ENCODE data around the gene NCKIPSD.

Gene NCKIPSD

GRCh38 chr3:48687220-48687678 is 1.5 kb upstream of the NCKIPSD start:
- Histone ChIP-seq H3K36me3 (ENCODE audit: control insufficient read depth, insufficient read depth, low read length) (peaks cover 47% of the 10 kb centered on the region), H3K9me3 (ENCODE audit: control insufficient read depth, low read length) (no peaks in the 10 kb centered on the region), H3K4me3 (ENCODE audit: insufficient read depth, low read depth, low read length) (no peak overlapping the region), H3K4me1 (ENCODE audit: control insufficient read depth, insufficient read depth, low read length) (peaks cover 8% of the 10 kb centered on the region), H3K27ac (ENCODE audit: insufficient read depth, low read depth, low read length, poor library complexity, severe bottlenecking) (no peak overlapping the region), H3K27me3 (ENCODE audit: control insufficient read depth, insufficient read depth, low read length, poor library complexity, severe bottlenecking) (no peaks in the 10 kb centered on the region)
- WGBS, 2 experiments: 63 to 64% methylated on average over 3 of the region's 3 CpGs

GRCh38 chr3:48686538-48687219 is 964 bp upstream of the NCKIPSD start:
- 87 to 90% methylated on average over 8 to 10 of the region's 10 CpGs for WGBS, 2 experiments
- peaks cover 8% of the 10 kb centered on the region for H3K4me1 ChIP-seq (ENCODE audit: control insufficient read depth, insufficient read depth, low read length)
- H3K27ac ChIP-seq (ENCODE audit: insufficient read depth, low read depth, low read length, poor library complexity, severe bottlenecking): no peak overlapping the region
- no peaks in the 10 kb centered on the region for H3K27me3 ChIP-seq (ENCODE audit: control insufficient read depth, insufficient read depth, low read length, poor library complexity, severe bottlenecking)
- no peaks in the 10 kb centered on the region for H3K9me3 ChIP-seq (ENCODE audit: control insufficient read depth, low read length)
- peaks cover 51% of the 10 kb centered on the region for H3K36me3 ChIP-seq (ENCODE audit: control insufficient read depth, insufficient read depth, low read length)
- H3K4me3 ChIP-seq (ENCODE audit: insufficient read depth, low read depth, low read length): no peak overlapping the region

GRCh38 chr3:48685293-48685602 is 467 bp downstream of the NCKIPSD start:
- whole genome bisulfite sequencing, 2 experiments: 9 to 10% methylated on average over 13 of the region's 13 CpGs
- Histone ChIP-seq H3K27ac (ENCODE audit: insufficient read depth, low read depth, low read length, poor library complexity, severe bottlenecking) (no peak overlapping the region), H3K9me3 (ENCODE audit: control insufficient read depth, low read length) (no peaks in the 10 kb centered on the region), H3K4me1 (ENCODE audit: control insufficient read depth, insufficient read depth, low read length) (peaks cover 8% of the 10 kb centered on the region), H3K4me3 (ENCODE audit: insufficient read depth, low read depth, low read length) (peak overlapping the region; percentile 66), H3K27me3 (ENCODE audit: control insufficient read depth, insufficient read depth, low read length, poor library complexity, severe bottlenecking) (no peaks in the 10 kb centered on the region), H3K36me3 (ENCODE audit: control insufficient read depth, insufficient read depth, low read length) (peaks cover 56% of the 10 kb centered on the region)

- peak overlapping the region; percentile 2 for H3K4me3 ChIP-seq (ENCODE audit: insufficient read depth, low read depth, low read length)
- WGBS, 2 experiments: 85 to 88% methylated on average over 7 of the region's 7 CpGs
- peaks cover 59% of the 10 kb centered on the region for H3K36me3 ChIP-seq (ENCODE audit: control insufficient read depth, insufficient read depth, low read length)
- H3K9me3 ChIP-seq (ENCODE audit: control insufficient read depth, low read length): no peaks in the 10 kb centered on the region
- H3K4me1 ChIP-seq (ENCODE audit: control insufficient read depth, insufficient read depth, low read length): peaks cover 8% of the 10 kb centered on the region
- H3K27ac ChIP-seq (ENCODE audit: insufficient read depth, low read depth, low read length, poor library complexity, severe bottlenecking): no peak overlapping the region
- no peaks in the 10 kb centered on the region for H3K27me3 ChIP-seq (ENCODE audit: control insufficient read depth, insufficient read depth, low read length, poor library complexity, severe bottlenecking)
Measured at GRCh38 chr3:48684480-48685143, 1.1 kb downstream of the NCKIPSD start.

GRCh38 chr3:48684054-48684349 is 1.7 kb downstream of the NCKIPSD start:
- Histone ChIP-seq H3K27ac (ENCODE audit: insufficient read depth, low read depth, low read length, poor library complexity, severe bottlenecking) (no peak overlapping the region), H3K27me3 (ENCODE audit: control insufficient read depth, insufficient read depth, low read length, poor library complexity, severe bottlenecking) (no peaks in the 10 kb centered on the region), H3K4me1 (ENCODE audit: control insufficient read depth, insufficient read depth, low read length) (peaks cover 8% of the 10 kb centered on the region), H3K36me3 (ENCODE audit: control insufficient read depth, insufficient read depth, low read length) (peaks cover 58% of the 10 kb centered on the region), H3K9me3 (ENCODE audit: control insufficient read depth, low read length) (no peaks in the 10 kb centered on the region), H3K4me3 (ENCODE audit: insufficient read depth, low read depth, low read length) (no peak overlapping the region)
- 90 to 93% methylated on average over 8 of the region's 8 CpGs for whole genome bisulfite sequencing, 2 experiments

- Histone ChIP-seq H3K27ac (ENCODE audit: insufficient read depth, low read depth, low read length, poor library complexity, severe bottlenecking) (no peak overlapping the region), H3K4me3 (ENCODE audit: insufficient read depth, low read depth, low read length) (no peak overlapping the region), H3K27me3 (ENCODE audit: control insufficient read depth, insufficient read depth, low read length, poor library complexity, severe bottlenecking) (no peaks in the 10 kb centered on the region), H3K4me1 (ENCODE audit: control insufficient read depth, insufficient read depth, low read length) (peaks cover 8% of the 10 kb centered on the region), H3K36me3 (ENCODE audit: control insufficient read depth, insufficient read depth, low read length) (peaks cover 56% of the 10 kb centered on the region), H3K9me3 (ENCODE audit: control insufficient read depth, low read length) (no peaks in the 10 kb centered on the region)
- WGBS, 2 experiments: 95 to 98% methylated on average over 9 of the region's 9 CpGs
Measured at GRCh38 chr3:48682786-48683185, 2.9 kb downstream of the NCKIPSD start.

GRCh38 chr3:48681974-48682610 is 3.6 kb downstream of the NCKIPSD start:
- Histone ChIP-seq H3K4me1 (ENCODE audit: control insufficient read depth, insufficient read depth, low read length) (peaks cover 8% of the 10 kb centered on the region), H3K27ac (ENCODE audit: insufficient read depth, low read depth, low read length, poor library complexity, severe bottlenecking) (no peak overlapping the region), H3K4me3 (ENCODE audit: insufficient read depth, low read depth, low read length) (no peak overlapping the region), H3K27me3 (ENCODE audit: control insufficient read depth, insufficient read depth, low read length, poor library complexity, severe bottlenecking) (no peaks in the 10 kb centered on the region), H3K36me3 (ENCODE audit: control insufficient read depth, insufficient read depth, low read length) (peaks cover 49% of the 10 kb centered on the region), H3K9me3 (ENCODE audit: control insufficient read depth, low read length) (no peaks in the 10 kb centered on the region)
- 97 to 98% methylated on average over 17 of the region's 17 CpGs for WGBS, 2 experiments

GRCh38 chr3:48681541-48681880 is 4.2 kb downstream of the NCKIPSD start:
- no peaks in the 10 kb centered on the region for H3K27me3 ChIP-seq (ENCODE audit: control insufficient read depth, insufficient read depth, low read length, poor library complexity, severe bottlenecking)
- H3K36me3 ChIP-seq (ENCODE audit: control insufficient read depth, insufficient read depth, low read length): peaks cover 49% of the 10 kb centered on the region
- 95 to 97% methylated on average over 7 of the region's 7 CpGs for WGBS, 2 experiments
- no peak overlapping the region for H3K27ac ChIP-seq (ENCODE audit: insufficient read depth, low read depth, low read length, poor library complexity, severe bottlenecking)
- H3K4me1 ChIP-seq (ENCODE audit: control insufficient read depth, insufficient read depth, low read length): peaks cover 8% of the 10 kb centered on the region
- no peaks in the 10 kb centered on the region for H3K9me3 ChIP-seq (ENCODE audit: control insufficient read depth, low read length)
- no peak overlapping the region for H3K4me3 ChIP-seq (ENCODE audit: insufficient read depth, low read depth, low read length)

- Histone ChIP-seq H3K27ac (ENCODE audit: insufficient read depth, low read depth, low read length, poor library complexity, severe bottlenecking) (no peak overlapping the region), H3K9me3 (ENCODE audit: control insufficient read depth, low read length) (no peaks in the 10 kb centered on the region), H3K4me3 (ENCODE audit: insufficient read depth, low read depth, low read length) (no peak overlapping the region), H3K4me1 (ENCODE audit: control insufficient read depth, insufficient read depth, low read length) (peaks cover 8% of the 10 kb centered on the region), H3K36me3 (ENCODE audit: control insufficient read depth, insufficient read depth, low read length) (peaks cover 49% of the 10 kb centered on the region), H3K27me3 (ENCODE audit: control insufficient read depth, insufficient read depth, low read length, poor library complexity, severe bottlenecking) (no peaks in the 10 kb centered on the region)
- 96 to 97% methylated on average over 17 of the region's 17 CpGs for WGBS, 2 experiments
Measured at GRCh38 chr3:48680811-48681540, 4.7 kb downstream of the NCKIPSD start.
